ENCODE results near the gene GPR84. TPM values are rescaled to one million over a fixed set of nuclear protein-coding genes. Genes with fewer than 3 reads are reported as not detected.

GPR84 gene
- total RNA-seq, 1 donor from 2014 or later = 0.96 TPM

DNA sequence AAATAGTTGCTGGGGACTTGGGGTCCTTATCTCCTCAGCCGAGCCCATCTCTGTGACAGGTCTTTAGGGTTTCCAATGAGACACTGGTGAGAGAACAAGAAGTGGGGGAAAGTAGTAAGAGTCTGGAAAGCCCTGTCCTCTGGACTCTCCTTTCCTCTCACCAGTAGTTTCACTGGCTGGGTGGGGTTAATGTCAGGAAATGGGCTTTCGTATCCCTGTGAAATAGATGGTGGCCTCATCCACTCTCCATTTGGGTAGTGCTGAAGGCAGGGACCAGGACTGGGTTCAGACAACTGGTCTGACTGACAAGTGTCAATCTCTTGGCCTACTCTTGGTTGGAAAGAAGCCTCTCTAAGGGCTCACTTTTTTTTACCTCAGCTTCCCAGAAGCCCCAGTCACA is 12.7 kb upstream of the GPR84 start:
- TF ChIP-seq, protein P1, sequence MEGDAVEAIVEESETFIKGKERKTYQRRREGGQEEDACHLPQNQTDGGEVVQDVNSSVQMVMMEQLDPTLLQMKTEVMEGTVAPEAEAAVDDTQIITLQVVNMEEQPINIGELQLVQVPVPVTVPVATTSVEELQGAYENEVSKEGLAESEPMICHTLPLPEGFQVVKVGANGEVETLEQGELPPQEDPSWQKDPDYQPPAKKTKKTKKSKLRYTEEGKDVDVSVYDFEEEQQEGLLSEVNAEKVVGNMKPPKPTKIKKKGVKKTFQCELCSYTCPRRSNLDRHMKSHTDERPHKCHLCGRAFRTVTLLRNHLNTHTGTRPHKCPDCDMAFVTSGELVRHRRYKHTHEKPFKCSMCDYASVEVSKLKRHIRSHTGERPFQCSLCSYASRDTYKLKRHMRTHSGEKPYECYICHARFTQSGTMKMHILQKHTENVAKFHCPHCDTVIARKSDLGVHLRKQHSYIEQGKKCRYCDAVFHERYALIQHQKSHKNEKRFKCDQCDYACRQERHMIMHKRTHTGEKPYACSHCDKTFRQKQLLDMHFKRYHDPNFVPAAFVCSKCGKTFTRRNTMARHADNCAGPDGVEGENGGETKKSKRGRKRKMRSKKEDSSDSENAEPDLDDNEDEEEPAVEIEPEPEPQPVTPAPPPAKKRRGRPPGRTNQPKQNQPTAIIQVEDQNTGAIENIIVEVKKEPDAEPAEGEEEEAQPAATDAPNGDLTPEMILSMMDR (IDR thresholded peaks at IDR 0.05) = no peak
- H3K36me3 ChIP-seq = peaks cover 4% of the 10 kb centered on the region
- no peaks in the 10 kb centered on the region for H3K9me3 ChIP-seq
- H3K27ac ChIP-seq = no peak overlapping the region
- ATAC-seq = no peak
- H3K4me1 ChIP-seq = peaks cover 15% of the 10 kb centered on the region
- no peaks in the 10 kb centered on the region for H3K27me3 ChIP-seq
- intact Hi-C loops (cut with DNase I) = no loop called here
- no peak for DNase-seq
- no peak overlapping the region for H3K4me3 ChIP-seq

DNA sequence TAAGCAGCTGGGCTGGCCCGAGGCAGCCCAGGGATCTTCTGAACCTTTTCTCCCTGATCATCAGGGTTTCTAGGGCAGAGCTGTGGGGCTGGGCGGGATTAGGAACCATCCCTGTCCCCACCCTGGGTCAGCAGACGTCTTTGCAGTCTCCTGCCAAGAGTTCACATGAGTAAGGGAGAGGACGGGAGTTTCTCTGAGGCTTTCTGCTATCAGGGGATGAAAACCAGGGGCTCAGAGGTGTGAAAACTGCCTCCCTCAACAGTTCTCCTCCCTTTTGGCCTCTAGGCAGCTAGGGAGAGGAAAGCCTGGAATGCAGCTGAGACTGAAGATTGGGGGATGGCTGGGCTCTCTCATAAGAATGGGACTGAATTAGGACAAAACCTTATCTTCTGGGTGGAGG is 12.3 kb upstream of the GPR84 start:
- no peak overlapping the region for H3K4me3 ChIP-seq
- no peaks in the 10 kb centered on the region for H3K9me3 ChIP-seq
- H3K27me3 ChIP-seq = no peaks in the 10 kb centered on the region
- H3K36me3 ChIP-seq = peaks cover 4% of the 10 kb centered on the region
- TF ChIP-seq, protein P1 (IDR thresholded peaks at IDR 0.05) = no peak
- intact Hi-C loops (cut with DNase I) = no loop called here
- H3K4me1 ChIP-seq = peaks cover 19% of the 10 kb centered on the region
- ATAC-seq = no peak
- no peak overlapping the region for H3K27ac ChIP-seq
- no peak for DNase-seq

DNA sequence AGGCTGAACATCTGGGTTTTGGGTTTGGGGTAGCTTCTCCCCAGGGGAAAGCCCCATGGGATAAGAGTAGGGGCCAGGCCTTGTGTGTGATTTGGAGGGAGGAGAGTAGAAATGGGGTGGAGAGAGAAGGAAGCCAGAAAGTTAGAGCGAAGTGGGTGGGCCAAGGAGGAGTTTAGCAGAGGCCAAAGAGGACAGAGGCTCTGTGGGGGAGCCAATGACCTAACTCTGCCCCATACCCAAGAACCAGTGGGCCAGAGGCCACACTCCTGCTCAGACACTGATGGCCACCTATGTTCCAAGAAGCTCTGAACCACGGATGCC is 10.9 kb upstream of the GPR84 start:
- H3K27ac ChIP-seq = no peak overlapping the region
- ATAC-seq (no peak), DNase-seq (no peak)
- TF ChIP-seq, protein P1 (IDR thresholded peaks at IDR 0.05) = no peak
- intact Hi-C loops (cut with DNase I) = no loop called here
- H3K4me1 ChIP-seq = peaks cover 27% of the 10 kb centered on the region
- no peaks in the 10 kb centered on the region for H3K27me3 ChIP-seq
- H3K4me3 ChIP-seq = no peak overlapping the region
- peaks cover 4% of the 10 kb centered on the region for H3K36me3 ChIP-seq
- H3K9me3 ChIP-seq = no peaks in the 10 kb centered on the region

DNA sequence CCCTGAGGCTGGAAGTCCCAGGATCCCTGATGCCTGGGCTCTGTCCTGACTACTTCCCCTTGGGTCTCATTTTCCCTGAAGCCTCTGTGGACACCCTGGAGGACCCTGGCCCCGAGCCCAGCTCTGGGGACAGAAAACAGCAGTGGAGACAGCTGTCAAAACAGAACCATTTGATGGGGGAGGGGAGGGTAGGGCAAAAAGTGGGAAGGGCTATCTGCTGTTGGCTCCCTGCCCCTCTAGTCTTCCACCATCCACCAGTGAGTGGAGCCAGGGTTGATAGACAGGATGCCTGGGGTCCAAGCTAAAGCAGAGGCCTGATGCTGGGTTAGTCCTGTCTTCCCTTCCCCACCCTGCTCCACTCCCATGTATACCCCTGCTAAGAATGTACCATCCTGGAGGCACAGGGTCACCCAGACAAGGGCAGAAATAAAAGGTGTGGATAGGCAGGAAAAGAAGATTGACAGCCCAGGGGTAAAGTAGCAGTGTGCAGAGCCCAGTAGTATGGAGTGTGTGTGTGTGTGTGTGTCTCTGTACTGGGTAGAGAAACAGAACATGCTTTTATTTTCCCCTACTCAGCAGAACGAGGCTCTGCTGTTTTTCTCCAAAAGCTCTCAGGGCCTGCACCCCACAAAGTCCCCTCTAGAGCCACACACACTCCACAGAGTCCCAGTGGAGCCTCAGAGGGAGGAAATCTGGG is 10.4 kb upstream of the GPR84 start:
- no peak overlapping the region for H3K27ac ChIP-seq
- no peak for ATAC-seq
- H3K4me1 ChIP-seq = peaks cover 27% of the 10 kb centered on the region
- DNase-seq = no peak
- H3K27me3 ChIP-seq = no peaks in the 10 kb centered on the region
- H3K4me3 ChIP-seq = no peak overlapping the region
- H3K36me3 ChIP-seq = peaks cover 4% of the 10 kb centered on the region
- TF ChIP-seq, protein P1 (IDR thresholded peaks at IDR 0.05) = no peak
- intact Hi-C loops (cut with DNase I) = no loop called here
- no peaks in the 10 kb centered on the region for H3K9me3 ChIP-seq

DNA sequence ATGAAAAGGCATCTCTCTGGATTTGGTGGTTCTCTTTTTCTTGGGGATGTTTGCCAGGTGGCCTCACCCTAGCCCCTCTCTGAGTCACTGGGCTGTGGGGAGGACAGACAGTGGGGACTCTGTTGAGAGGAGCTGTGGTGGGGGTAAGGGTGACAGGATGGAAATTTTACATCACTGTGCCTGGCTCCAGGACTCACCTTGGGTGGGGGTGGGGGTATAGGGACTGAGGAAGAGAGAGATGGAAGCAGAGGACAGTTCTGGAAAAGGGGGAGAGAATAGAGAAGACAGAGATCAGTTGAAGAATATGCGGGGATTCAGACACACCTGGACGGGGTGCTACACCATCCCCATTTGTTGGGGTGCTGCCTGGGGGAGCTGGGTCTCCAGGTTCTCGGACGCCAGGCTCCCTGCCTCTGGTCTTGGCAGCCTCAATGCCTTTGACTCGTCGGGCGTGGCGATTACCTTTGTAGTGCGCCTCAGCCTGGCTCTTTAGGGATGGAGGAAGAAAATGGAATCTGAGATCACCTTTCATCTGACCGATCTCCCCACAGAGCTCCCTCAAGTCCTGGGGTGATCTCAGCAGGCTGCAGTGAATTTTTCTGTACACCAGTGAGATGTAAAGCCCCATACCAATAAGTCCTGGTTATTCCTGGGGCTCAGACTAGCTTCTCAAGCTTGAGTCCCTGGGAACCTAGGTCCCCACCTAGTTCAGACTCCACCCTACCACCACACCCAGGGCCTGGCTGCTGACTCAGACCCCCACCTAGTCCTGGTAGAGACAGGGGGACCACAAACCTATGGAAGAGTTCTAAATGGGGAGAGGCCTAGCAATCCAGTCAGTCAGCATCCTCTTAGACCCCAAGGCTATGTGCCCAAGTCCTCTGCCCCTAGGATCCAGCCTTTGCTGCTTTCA is 9.6 kb upstream of the GPR84 start:
- no peak for DNase-seq
- intact Hi-C loops (cut with DNase I) = no loop called here
- Histone ChIP-seq H3K36me3 (peaks cover 4% of the 10 kb centered on the region), H3K27me3 (no peaks in the 10 kb centered on the region), H3K9me3 (no peaks in the 10 kb centered on the region), H3K27ac (no peak overlapping the region), H3K4me3 (no peak overlapping the region), H3K4me1 (peaks cover 29% of the 10 kb centered on the region)
- TF ChIP-seq, protein P1 (IDR thresholded peaks at IDR 0.05) = no peak
- no peak for ATAC-seq

All from upper lobe of right lung (tissue), 1 donor.